Astrocyte (in vitro differentiated cells and primary cell): ENCODE results near the gene DGCR2. TPM values are rescaled to one million over a fixed set of nuclear protein-coding genes. Genes with fewer than 3 reads are reported as not detected.

ENCODE experiments used
- DNase-seq: peaks from one replicate; pipeline ENCODE4 v3.0.0-alpha.2; 2010; ENCODE audit warnings: low read depth
- FAIRE-seq: peaks from 2 replicates; lab custom pipeline; 2011; peaks lifted over from hg19 to GRCh38; lab: Jason Lieb, UNC
- H2AFZ ChIP-seq: 2 replicates; pipeline ENCODE4 v1.6.0; 2012; ENCODE audit warnings: low read depth, low read length, inconsistent platforms
- H3K27ac ChIP-seq: 2 replicates; pipeline ENCODE4 v1.5.1; 2011; ENCODE audit warnings: low read depth, low read length, inconsistent platforms
- H3K27me3 ChIP-seq: 2 replicates; pipeline ENCODE4 v1.6.0; 2011; ENCODE audit warnings: low read length, inconsistent platforms; ENCODE audit not compliant: insufficient read depth
- H3K36me3 ChIP-seq: 2 replicates; pipeline ENCODE4 v1.5.1; 2011; ENCODE audit warnings: low read length, inconsistent platforms; ENCODE audit not compliant: insufficient read depth
- H3K4me1 ChIP-seq: 2 replicates; pipeline ENCODE4 v1.5.1; 2011; ENCODE audit warnings: low read length, inconsistent platforms; ENCODE audit not compliant: insufficient read depth
- H3K4me2 ChIP-seq: 2 replicates; pipeline ENCODE4 v1.6.0; 2012; ENCODE audit warnings: low read length, inconsistent platforms
- H3K4me3 ChIP-seq: 2 replicates; pipeline ENCODE4 v1.5.1; 2011; ENCODE audit warnings: low read depth, mild to moderate bottlenecking, low read length, inconsistent platforms; ENCODE audit not compliant: insufficient read depth
- H3K79me2 ChIP-seq: 2 replicates; pipeline ENCODE4 v1.6.0; 2012; ENCODE audit warnings: mild to moderate bottlenecking, low read length, inconsistent platforms; ENCODE audit not compliant: insufficient read depth
- H3K9ac ChIP-seq: 2 replicates; pipeline ENCODE4 v1.6.0; 2012; ENCODE audit warnings: mild to moderate bottlenecking, low read length, inconsistent platforms
- H3K9me3 ChIP-seq: 2 replicates; pipeline ENCODE4 v1.5.1; 2012; ENCODE audit warnings: low read depth, mild to moderate bottlenecking, low read length, inconsistent platforms; ENCODE audit not compliant: insufficient read depth
- H4K20me1 ChIP-seq: 2 replicates; pipeline ENCODE4 v1.6.0; 2012; ENCODE audit warnings: low read length, inconsistent platforms; ENCODE audit not compliant: insufficient read depth
- H3K27ac Mint-ChIP-seq: one replicate; pipeline ENCODE4 v1.8.0; 2021; ENCODE audit warnings: mild to moderate bottlenecking, mixed read lengths; ENCODE audit not compliant: unreplicated experiment
- H3K27me3 Mint-ChIP-seq: one replicate; pipeline ENCODE4 v1.8.0; 2021; ENCODE audit warnings: low read depth, mixed read lengths; ENCODE audit not compliant: unreplicated experiment
- H3K36me3 Mint-ChIP-seq: one replicate; pipeline ENCODE4 v1.8.0; 2021; ENCODE audit warnings: low read depth, mixed read lengths; ENCODE audit not compliant: unreplicated experiment
- H3K4me1 Mint-ChIP-seq: one replicate; pipeline ENCODE4 v1.8.0; 2021; ENCODE audit warnings: low read depth, mixed read lengths; ENCODE audit not compliant: unreplicated experiment
- H3K4me3 Mint-ChIP-seq: one replicate; pipeline ENCODE4 v1.8.0; 2021; ENCODE audit warnings: mild to moderate bottlenecking, moderate library complexity, mixed read lengths; ENCODE audit not compliant: unreplicated experiment
- H3K9me3 Mint-ChIP-seq: one replicate; pipeline ENCODE4 v1.8.0; 2021; ENCODE audit warnings: mild to moderate bottlenecking, mixed read lengths; ENCODE audit not compliant: unreplicated experiment
- EZH2 ChIP-seq: IDR thresholded peaks from 2 replicates; pipeline ENCODE4 v1.6.1; 2012; ENCODE audit warnings: mild to moderate bottlenecking, low read length, inconsistent platforms; ENCODE audit not compliant: insufficient read depth
- total RNA-seq: library from RNA; stranded (reverse); gene quantifications from 2 replicates; pipeline ENCODE4 v1.2.1, GENCODE V29; 2021
- TF ChIP-seq, protein P1 (sequence below): IDR thresholded peaks from 2 replicates; pipeline ENCODE4 v1.5.1; 2011; ENCODE audit warnings: low read depth, mild to moderate bottlenecking, inconsistent platforms, low read length, moderate library complexity; ENCODE audit not compliant: insufficient read depth

DGCR2 gene
- total RNA-seq, 1 donor from 2014 or later, result 49.4 TPM

DNA sequence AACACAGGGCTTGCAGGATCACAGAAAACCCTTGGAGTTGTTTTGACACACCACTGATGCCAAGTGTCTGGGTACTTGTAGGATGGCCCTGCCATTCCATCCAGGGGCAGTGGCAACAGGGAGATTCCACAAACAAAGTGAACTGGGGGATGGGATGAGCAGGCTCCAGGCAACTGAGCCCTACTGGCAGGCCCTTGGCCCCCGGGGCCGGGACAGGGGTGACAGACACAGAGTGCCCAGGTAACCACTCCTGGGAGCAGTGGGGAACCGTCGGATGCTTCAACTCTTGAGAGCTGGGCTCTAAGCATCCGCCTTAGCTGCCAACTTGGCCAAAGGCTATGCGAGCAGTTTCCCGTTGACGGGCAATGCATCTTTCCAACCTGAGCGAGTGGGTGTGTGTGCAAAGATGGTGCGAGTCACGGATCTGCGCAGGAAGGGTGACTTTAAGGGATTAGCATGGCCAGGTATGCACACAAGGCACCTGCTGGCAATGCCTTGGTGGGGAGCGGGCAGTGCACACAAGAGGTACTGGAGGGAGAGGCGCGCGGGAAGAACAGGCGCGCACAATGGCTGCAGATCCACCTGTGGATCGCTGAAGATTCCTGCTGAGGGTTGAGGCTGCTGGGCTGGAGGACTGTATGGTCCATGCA, 103.1 kb downstream of the DGCR2 start:
- Mint-ChIP-seq H3K27me3 (peaks cover 35% of the 10 kb centered on the region), H3K27ac (no peak overlapping the region), H3K36me3 (peaks cover 3% of the 10 kb centered on the region), H3K4me3 (no peak overlapping the region), H3K9me3 (no peaks in the 10 kb centered on the region), H3K4me1 (peaks cover 4% of the 10 kb centered on the region)
- Histone ChIP-seq H4K20me1 (no peaks in the 10 kb centered on the region), H3K27me3 (peaks cover 7% of the 10 kb centered on the region), H3K9ac (no peak overlapping the region), H3K4me3 (no peak overlapping the region), H2AFZ (no peak overlapping the region), H3K27ac (no peak overlapping the region), H3K4me1 (no peaks in the 10 kb centered on the region), H3K4me2 (no peak overlapping the region), H3K9me3 (no peaks in the 10 kb centered on the region), H3K36me3 (no peaks in the 10 kb centered on the region), H3K79me2 (no peaks in the 10 kb centered on the region)
- TF ChIP-seq, protein P1, sequence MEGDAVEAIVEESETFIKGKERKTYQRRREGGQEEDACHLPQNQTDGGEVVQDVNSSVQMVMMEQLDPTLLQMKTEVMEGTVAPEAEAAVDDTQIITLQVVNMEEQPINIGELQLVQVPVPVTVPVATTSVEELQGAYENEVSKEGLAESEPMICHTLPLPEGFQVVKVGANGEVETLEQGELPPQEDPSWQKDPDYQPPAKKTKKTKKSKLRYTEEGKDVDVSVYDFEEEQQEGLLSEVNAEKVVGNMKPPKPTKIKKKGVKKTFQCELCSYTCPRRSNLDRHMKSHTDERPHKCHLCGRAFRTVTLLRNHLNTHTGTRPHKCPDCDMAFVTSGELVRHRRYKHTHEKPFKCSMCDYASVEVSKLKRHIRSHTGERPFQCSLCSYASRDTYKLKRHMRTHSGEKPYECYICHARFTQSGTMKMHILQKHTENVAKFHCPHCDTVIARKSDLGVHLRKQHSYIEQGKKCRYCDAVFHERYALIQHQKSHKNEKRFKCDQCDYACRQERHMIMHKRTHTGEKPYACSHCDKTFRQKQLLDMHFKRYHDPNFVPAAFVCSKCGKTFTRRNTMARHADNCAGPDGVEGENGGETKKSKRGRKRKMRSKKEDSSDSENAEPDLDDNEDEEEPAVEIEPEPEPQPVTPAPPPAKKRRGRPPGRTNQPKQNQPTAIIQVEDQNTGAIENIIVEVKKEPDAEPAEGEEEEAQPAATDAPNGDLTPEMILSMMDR, result no peak
- TF ChIP-seq EZH2, result no peak
- FAIRE-seq, result no peak
- no peak for DNase-seq

DNA sequence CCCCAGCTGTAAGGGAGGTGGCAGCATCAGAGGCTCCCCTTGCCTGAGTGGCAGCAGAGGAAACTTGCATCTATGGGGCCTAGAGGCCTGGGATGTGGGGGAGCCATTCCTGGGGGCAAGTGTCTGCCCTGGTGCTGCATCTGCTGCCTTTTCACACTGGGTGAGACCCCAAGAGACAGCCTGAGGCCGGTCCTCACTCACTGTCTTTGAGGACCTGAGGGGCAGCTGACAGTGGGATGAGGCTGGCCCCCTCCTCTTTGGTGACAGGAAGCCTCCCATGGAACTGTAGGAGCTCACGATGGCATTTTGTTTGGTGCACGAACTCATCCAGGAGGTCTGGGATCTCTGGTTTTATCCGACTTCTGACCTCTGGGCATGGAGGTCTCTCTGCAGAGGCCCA, 104.0 kb downstream of the DGCR2 start:
- H4K20me1 ChIP-seq, result no peaks in the 10 kb centered on the region
- Mint-ChIP-seq H3K36me3 (peaks cover 3% of the 10 kb centered on the region), H3K4me1 (peaks cover 4% of the 10 kb centered on the region), H3K27ac (no peak overlapping the region), H3K4me3 (no peak overlapping the region), H3K27me3 (peaks cover 35% of the 10 kb centered on the region), H3K9me3 (no peaks in the 10 kb centered on the region)
- H3K27me3 ChIP-seq, result peaks cover 7% of the 10 kb centered on the region
- H2AFZ ChIP-seq, result no peak overlapping the region
- no peaks in the 10 kb centered on the region for H3K36me3 ChIP-seq
- TF ChIP-seq EZH2, result no peak
- no peak for DNase-seq
- H3K4me2 ChIP-seq, result no peak overlapping the region
- H3K4me1 ChIP-seq, result no peaks in the 10 kb centered on the region
- no peak overlapping the region for H3K27ac ChIP-seq
- H3K9ac ChIP-seq, result no peak overlapping the region
- no peaks in the 10 kb centered on the region for H3K9me3 ChIP-seq
- no peaks in the 10 kb centered on the region for H3K79me2 ChIP-seq
- no peak overlapping the region for H3K4me3 ChIP-seq
- no peak for FAIRE-seq

DNA sequence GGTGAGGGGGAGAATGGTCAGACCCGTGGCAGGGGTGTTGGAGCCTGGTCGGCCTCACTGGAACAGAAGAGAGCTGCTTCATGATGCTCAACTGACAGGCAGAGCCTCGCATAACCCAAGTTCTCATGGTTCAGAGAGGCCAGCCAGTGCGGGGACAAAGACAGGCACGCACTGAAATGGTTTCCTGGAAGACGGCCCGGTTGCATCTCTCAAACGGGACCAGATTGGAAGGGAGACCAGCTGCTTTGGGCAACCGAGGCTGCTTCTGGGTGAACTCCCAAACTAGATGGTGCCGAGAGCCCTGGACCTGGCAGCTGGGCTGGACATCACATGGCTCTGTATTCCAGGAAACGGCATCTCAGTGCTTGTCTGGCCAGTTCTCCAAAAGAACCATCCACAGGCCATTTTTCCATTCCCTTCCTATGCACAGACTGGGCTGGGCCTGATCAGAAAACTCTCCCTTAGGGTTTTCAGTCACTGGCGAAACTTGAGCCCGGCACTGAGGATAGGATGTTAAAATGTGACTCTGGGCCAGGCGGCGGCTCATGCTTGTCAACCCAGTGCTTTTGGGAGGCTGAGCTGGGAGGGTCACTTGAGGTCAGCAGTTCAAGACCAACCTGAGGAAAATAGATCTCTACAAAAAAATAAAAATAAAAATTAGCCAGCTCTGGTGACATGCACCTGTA, 106.0 kb downstream of the DGCR2 start:
- H3K4me1 ChIP-seq, result no peaks in the 10 kb centered on the region
- H3K4me2 ChIP-seq, result no peak overlapping the region
- peaks cover 31% of the 10 kb centered on the region for H3K27me3 Mint-ChIP-seq
- H3K36me3 Mint-ChIP-seq, result peaks cover 3% of the 10 kb centered on the region
- no peaks in the 10 kb centered on the region for H3K36me3 ChIP-seq
- no peak overlapping the region for H3K27ac Mint-ChIP-seq
- no peak overlapping the region for H3K27ac ChIP-seq
- H4K20me1 ChIP-seq, result no peaks in the 10 kb centered on the region
- no peak overlapping the region for H3K4me3 ChIP-seq
- H3K9ac ChIP-seq, result no peak overlapping the region
- TF ChIP-seq, protein P1, result no peak
- no peak for TF ChIP-seq EZH2
- no peak for DNase-seq
- H2AFZ ChIP-seq, result no peak overlapping the region
- H3K9me3 ChIP-seq, result no peaks in the 10 kb centered on the region
- H3K4me3 Mint-ChIP-seq, result no peak overlapping the region
- FAIRE-seq, result no peak
- peaks cover 4% of the 10 kb centered on the region for H3K4me1 Mint-ChIP-seq
- H3K79me2 ChIP-seq, result no peaks in the 10 kb centered on the region
- H3K27me3 ChIP-seq, result peaks cover 3% of the 10 kb centered on the region
- H3K9me3 Mint-ChIP-seq, result no peaks in the 10 kb centered on the region
